GM06990 (cell line): ENCODE data around the gene ADAMTSL5.
"Not testable (repeated sequence)": the region's sequence is repeated elsewhere in the genome, so short reads cannot be mapped to it uniquely, and the experiment has no call there.

ENCODE experiments used
- DNase-seq: peaks from one replicate; pipeline ENCODE4 v3.0.0-alpha.2; 2011; ENCODE audit not compliant: insufficient read length; ENCODE audit errors: extremely low read depth
- H3K27me3 ChIP-seq: replicated peaks from 2 replicates; pipeline ENCODE4 v1.6.0; 2011; ENCODE audit warnings: low read length; ENCODE audit not compliant: control insufficient read depth, insufficient read depth
- H3K36me3 ChIP-seq: 2 replicates; pipeline ENCODE4 v1.5.1; 2011; ENCODE audit warnings: low read length; ENCODE audit not compliant: control insufficient read depth, insufficient read depth
- H3K4me3 ChIP-seq: replicated peaks from 2 replicates; pipeline ENCODE4 v1.5.1; 2011; ENCODE audit warnings: low read depth, mild to moderate bottlenecking, control low read depth, low read length
- CTCF ChIP-seq: IDR thresholded peaks from 2 replicates; pipeline ENCODE4 v1.5.1; 2011; ENCODE audit warnings: low read length, control low read depth, mild to moderate bottlenecking, inconsistent platforms; ENCODE audit not compliant: insufficient read depth, poor library complexity, severe bottlenecking

ADAMTSL5 gene

GRCh38 chr19:1531587-1531986 lies 18.8 kb upstream of the ADAMTSL5 start:
- TF ChIP-seq CTCF = no peak
- no peak for DNase-seq
- Histone ChIP-seq H3K36me3 (no peaks in the 10 kb centered on the region), H3K4me3 (no peak overlapping the region), H3K27me3 (no peaks in the 10 kb centered on the region; the same call in 1 of the 2 replicates)

GRCh38 chr19:1530856-1531255 lies 18.0 kb upstream of the ADAMTSL5 start:
- not testable (repeated sequence) for DNase-seq, H3K36me3 ChIP-seq, H3K27me3 ChIP-seq, H3K4me3 ChIP-seq

- H3K27me3 ChIP-seq = no peaks in the 10 kb centered on the region; the same call in 1 of the 2 replicates
- DNase-seq = no peak
- H3K36me3 ChIP-seq = no peaks in the 10 kb centered on the region
- no peak for TF ChIP-seq CTCF
- no peak overlapping the region for H3K4me3 ChIP-seq
Measured at GRCh38 chr19:1529430-1529816, 16.6 kb upstream of the ADAMTSL5 start.

- TF ChIP-seq CTCF = no peak
- H3K27me3 ChIP-seq = no peaks in the 10 kb centered on the region; the same call in 1 of the 2 replicates
- DNase-seq = no peak
Measured at GRCh38 chr19:1528596-1529429, 16.0 kb upstream of the ADAMTSL5 start.

GRCh38 chr19:1527650-1528309 lies 15.0 kb upstream of the ADAMTSL5 start:
- TF ChIP-seq CTCF = no peak
- no peak for DNase-seq
- H3K36me3 ChIP-seq = no peaks in the 10 kb centered on the region
- no peak overlapping the region for H3K4me3 ChIP-seq
- H3K27me3 ChIP-seq = no peaks in the 10 kb centered on the region; the same call in 1 of the 2 replicates

More at GRCh38 chr19:1528596-1529429, 16.0 kb upstream of the ADAMTSL5 start:
- no peaks in the 10 kb centered on the region for H3K36me3 ChIP-seq
- no peak overlapping the region for H3K4me3 ChIP-seq

GRCh38 chr19:1526979-1527649 lies 14.3 kb upstream of the ADAMTSL5 start:
- Histone ChIP-seq H3K4me3 (no peak overlapping the region), H3K36me3 (no peaks in the 10 kb centered on the region), H3K27me3 (no peaks in the 10 kb centered on the region; the same call in 1 of the 2 replicates)
- DNase-seq = no peak
- TF ChIP-seq CTCF = no peak
